Upper lobe of right lung (tissue), 1 donor: ENCODE measurements around the gene LRRC10. TPM values are rescaled to one million over a fixed set of nuclear protein-coding genes. Genes with fewer than 3 reads are reported as not detected.
A peak's percentile ranks its signal among the peaks of the same experiment; 100 is the strongest.
"Not testable (repeated sequence)": the region's sequence is repeated elsewhere in the genome, so short reads cannot be mapped to it uniquely, and the experiment has no call there.

Experiments used
- ATAC-seq: fragments of 200-7000 bp; cut with Tn5 transposase; one replicate; pipeline ENCODE4 v1.9.1; 2020; ENCODE audit warnings: mild to moderate bottlenecking, moderate library complexity
- DNase-seq: peaks from one replicate; pipeline ENCODE4 v3.0.0-alpha.2; 2020
- H3K27ac ChIP-seq: fragments of 200-600 bp; one replicate; pipeline ENCODE4 v1.8.0; 2022
- H3K27me3 ChIP-seq: fragments of 200-600 bp; one replicate; pipeline ENCODE4 v1.8.0; 2022; ENCODE audit warnings: mild to moderate bottlenecking
- H3K36me3 ChIP-seq: fragments of 200-600 bp; one replicate; pipeline ENCODE4 v1.8.0; 2022
- H3K4me1 ChIP-seq: fragments of 200-600 bp; one replicate; pipeline ENCODE4 v1.8.0; 2022
- H3K4me3 ChIP-seq: fragments of 200-600 bp; one replicate; pipeline ENCODE4 v1.8.0; 2022; ENCODE audit warnings: mild to moderate bottlenecking
- H3K9me3 ChIP-seq: fragments of 200-600 bp; one replicate; pipeline ENCODE4 v1.8.0; 2022
- intact Hi-C: fragments of 100-400 bp; cut with DNase I; formaldehyde crosslinking; loops from one replicate; pipeline ENCODE4 v1.11.0; 2022
- total RNA-seq: library from RNA; stranded (reverse); fragmentation: NEBNext Ultra II Directional; extraction: Animal tissue kit (Norgen Biotek cat#: 25700); gene quantifications from one replicate; pipeline ENCODE4 v1.2.1, GENCODE V29; 2021
- TF ChIP-seq, protein P1 (sequence below): fragments of 200-600 bp; IDR thresholded peaks from one replicate; pipeline ENCODE4 v1.8.0; 2022; ENCODE audit warnings: antibody characterized with exemption
- donor health status: DM: no; HTN: yes; CAD: no; lungs with severe emphysema.

LRRC10 gene
- total RNA-seq, 1 donor from 2014 or later, result not detected

DNA sequence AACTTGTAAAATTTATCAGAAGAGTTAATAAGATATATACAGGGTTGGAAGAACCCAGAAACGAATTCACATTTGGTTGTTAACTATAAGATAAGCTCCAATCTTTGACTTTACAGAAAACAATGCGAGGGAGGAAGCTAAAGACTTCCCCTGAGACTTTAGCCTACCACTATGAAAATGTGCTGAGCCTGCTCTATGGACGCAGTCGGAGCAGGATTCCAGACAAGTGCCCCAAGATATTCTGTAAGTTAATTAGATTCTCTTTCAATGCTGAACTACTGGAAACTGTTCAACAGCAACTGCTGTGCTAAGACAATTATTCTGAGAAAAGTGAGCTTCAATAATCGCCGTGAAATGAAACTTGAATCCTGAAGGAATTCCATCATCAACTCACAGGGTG, 8.3 kb upstream of the LRRC10 start:
- DNase-seq (no peak), ATAC-seq (no peak)
- TF ChIP-seq, protein P1, sequence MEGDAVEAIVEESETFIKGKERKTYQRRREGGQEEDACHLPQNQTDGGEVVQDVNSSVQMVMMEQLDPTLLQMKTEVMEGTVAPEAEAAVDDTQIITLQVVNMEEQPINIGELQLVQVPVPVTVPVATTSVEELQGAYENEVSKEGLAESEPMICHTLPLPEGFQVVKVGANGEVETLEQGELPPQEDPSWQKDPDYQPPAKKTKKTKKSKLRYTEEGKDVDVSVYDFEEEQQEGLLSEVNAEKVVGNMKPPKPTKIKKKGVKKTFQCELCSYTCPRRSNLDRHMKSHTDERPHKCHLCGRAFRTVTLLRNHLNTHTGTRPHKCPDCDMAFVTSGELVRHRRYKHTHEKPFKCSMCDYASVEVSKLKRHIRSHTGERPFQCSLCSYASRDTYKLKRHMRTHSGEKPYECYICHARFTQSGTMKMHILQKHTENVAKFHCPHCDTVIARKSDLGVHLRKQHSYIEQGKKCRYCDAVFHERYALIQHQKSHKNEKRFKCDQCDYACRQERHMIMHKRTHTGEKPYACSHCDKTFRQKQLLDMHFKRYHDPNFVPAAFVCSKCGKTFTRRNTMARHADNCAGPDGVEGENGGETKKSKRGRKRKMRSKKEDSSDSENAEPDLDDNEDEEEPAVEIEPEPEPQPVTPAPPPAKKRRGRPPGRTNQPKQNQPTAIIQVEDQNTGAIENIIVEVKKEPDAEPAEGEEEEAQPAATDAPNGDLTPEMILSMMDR, result no peak

DNA sequence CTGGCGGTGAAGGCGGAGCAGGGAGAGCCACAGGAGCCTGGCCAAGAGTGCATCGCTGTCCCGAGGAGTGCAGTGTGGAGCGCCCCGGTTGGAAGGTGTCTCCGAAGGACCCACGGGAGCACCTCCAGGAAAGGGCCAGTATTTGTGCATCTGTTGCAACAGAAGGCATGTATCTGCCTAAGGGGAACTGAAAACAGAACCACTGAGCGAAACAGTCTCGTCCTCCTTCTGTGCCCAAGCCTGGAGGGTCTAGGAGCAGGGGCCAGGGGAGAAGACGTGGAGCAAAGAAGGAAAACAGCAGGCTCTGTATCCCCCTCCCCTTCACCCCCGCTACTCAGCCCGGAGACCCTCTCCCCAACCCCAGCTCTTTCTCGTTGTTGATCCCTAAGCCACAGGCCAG, 5.3 kb upstream of the LRRC10 start:
- no peaks in the 10 kb centered on the region for H3K27me3 ChIP-seq
- TF ChIP-seq, protein P1, result no peak
- ATAC-seq (no peak), DNase-seq (peak; percentile 29)
- H3K4me1 ChIP-seq, result no peaks in the 10 kb centered on the region
- H3K9me3 ChIP-seq, result no peaks in the 10 kb centered on the region
- H3K27ac ChIP-seq, result no peak overlapping the region
- intact Hi-C loops, result no loop called here
- H3K4me3 ChIP-seq, result no peak overlapping the region
- no peaks in the 10 kb centered on the region for H3K36me3 ChIP-seq

More for the DNA sequence above, 8.3 kb upstream of the LRRC10 start:
- H3K27me3 ChIP-seq, result no peaks in the 10 kb centered on the region
- no peak overlapping the region for H3K4me3 ChIP-seq
- no peaks in the 10 kb centered on the region for H3K36me3 ChIP-seq
- no peak overlapping the region for H3K27ac ChIP-seq
- H3K9me3 ChIP-seq, result no peaks in the 10 kb centered on the region
- H3K4me1 ChIP-seq, result no peaks in the 10 kb centered on the region
- intact Hi-C loops, result no loop called here

- ATAC-seq, result no peak
- Histone ChIP-seq H3K9me3 (no peaks in the 10 kb centered on the region), H3K27me3 (no peaks in the 10 kb centered on the region), H3K27ac (no peak overlapping the region), H3K4me1 (no peaks in the 10 kb centered on the region), H3K36me3 (no peaks in the 10 kb centered on the region), H3K4me3 (no peak overlapping the region)
- TF ChIP-seq, protein P1, result no peak
- intact Hi-C loops, result no loop called here
- DNase-seq, result no peak
Measured at GRCh38 chr12:69613351-69613750, 2.6 kb upstream of the LRRC10 start.

DNA sequence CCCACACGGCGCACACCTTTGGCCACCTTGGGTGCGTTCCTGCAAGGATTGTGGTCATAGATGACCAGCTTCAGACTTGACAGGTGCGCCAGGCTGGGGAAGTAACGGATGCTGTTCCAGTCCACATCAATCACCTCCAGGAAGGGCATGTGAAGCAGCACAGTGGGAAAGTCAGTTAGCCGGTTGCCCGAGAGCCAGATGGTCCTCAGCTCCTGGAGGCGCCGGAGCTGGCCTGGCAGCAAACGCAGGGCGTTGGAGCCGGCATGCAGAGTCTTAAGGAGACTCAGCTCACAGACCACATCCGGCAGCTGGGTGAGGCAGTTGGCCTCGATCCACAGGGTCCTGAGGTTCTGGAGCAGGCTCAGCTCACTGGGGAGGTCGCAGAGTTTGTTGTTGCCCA, 581 bp downstream of the LRRC10 start:
- H3K4me3 ChIP-seq, result no peak overlapping the region
- DNase-seq, result no peak

DNA sequence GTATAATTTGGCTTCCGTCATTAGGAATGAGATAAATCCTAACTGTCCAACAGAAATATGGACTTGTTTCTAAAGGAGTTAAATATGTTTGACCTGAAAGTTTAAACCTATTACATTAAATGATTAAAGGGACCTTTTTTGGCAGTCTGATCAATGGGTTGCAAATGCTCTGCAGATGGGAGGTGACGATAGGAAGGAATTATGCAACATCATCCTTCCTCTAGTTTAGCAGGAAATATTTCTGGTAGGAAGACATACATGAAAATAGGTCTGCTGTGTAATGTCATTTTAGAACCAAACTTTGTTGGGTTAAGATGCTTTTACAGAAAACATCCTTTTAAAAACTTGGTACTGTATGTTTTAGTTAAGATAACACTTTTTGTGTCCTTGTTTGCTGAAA, 2.6 kb downstream of the LRRC10 start:
- H3K27ac ChIP-seq, result no peak overlapping the region
- intact Hi-C loops, result no loop called here
- no peak overlapping the region for H3K4me3 ChIP-seq
- no peaks in the 10 kb centered on the region for H3K4me1 ChIP-seq
- peaks cover 4% of the 10 kb centered on the region for H3K36me3 ChIP-seq
- H3K27me3 ChIP-seq, result no peaks in the 10 kb centered on the region
- TF ChIP-seq, protein P1, result no peak
- no peak for ATAC-seq
- H3K9me3 ChIP-seq, result no peaks in the 10 kb centered on the region
- DNase-seq, result no peak

More for the DNA sequence above, 581 bp downstream of the LRRC10 start:
- no peaks in the 10 kb centered on the region for H3K9me3 ChIP-seq
- H3K36me3 ChIP-seq, result no peaks in the 10 kb centered on the region
- TF ChIP-seq, protein P1, result no peak
- intact Hi-C loops, result no loop called here
- H3K27ac ChIP-seq, result no peak overlapping the region
- H3K27me3 ChIP-seq, result no peaks in the 10 kb centered on the region
- no peaks in the 10 kb centered on the region for H3K4me1 ChIP-seq
- ATAC-seq, result peak; percentile 12

- H3K4me3 ChIP-seq, intact Hi-C loops, H3K9me3 ChIP-seq, H3K4me1 ChIP-seq, DNase-seq, H3K27ac ChIP-seq, H3K27me3 ChIP-seq, ATAC-seq: not testable (repeated sequence)
- peaks cover 42% of the 10 kb centered on the region for H3K36me3 ChIP-seq
Measured at GRCh38 chr12:69604275-69604674, 6.4 kb downstream of the LRRC10 start.

DNA sequence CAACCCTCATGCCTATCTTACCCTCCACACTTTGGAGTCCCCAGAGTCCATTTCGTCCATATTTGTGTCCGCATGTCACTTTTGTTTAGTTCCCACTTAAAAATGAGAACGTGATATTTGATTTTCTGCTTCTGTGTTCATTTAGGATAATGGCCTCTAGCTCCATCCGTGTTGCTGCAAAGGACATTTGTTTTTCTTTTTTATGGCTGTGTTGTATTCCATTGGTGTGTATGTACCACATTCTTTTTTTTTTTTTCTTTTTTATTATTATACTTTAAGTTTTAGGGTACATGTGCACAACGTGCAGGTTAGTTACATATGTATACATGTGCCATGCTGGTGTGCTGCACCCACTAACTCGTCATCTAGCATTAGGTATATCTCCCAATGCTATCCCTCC, 7.2 kb downstream of the LRRC10 start:
- ATAC-seq, H3K9me3 ChIP-seq, H3K4me3 ChIP-seq, DNase-seq, H3K4me1 ChIP-seq, H3K27ac ChIP-seq, intact Hi-C loops, H3K27me3 ChIP-seq: not testable (repeated sequence)
- H3K36me3 ChIP-seq, result peaks cover 49% of the 10 kb centered on the region
